Keratinocyte (primary cell): ENCODE measurements around the gene MTR. TPM values are rescaled to one million over a fixed set of nuclear protein-coding genes. Genes with fewer than 3 reads are reported as not detected.

Experiments
- DNase-seq: peaks from one replicate; pipeline ENCODE4 v3.0.0-alpha.2; 2011; ENCODE audit warnings: low read depth, missing footprints, low spot score
- FAIRE-seq: peaks from 2 replicates; lab custom pipeline; 2011; peaks lifted over from hg19 to GRCh38; lab: Jason Lieb, UNC
- H2AFZ ChIP-seq: 2 replicates; pipeline ENCODE4 v1.6.0; 2012; ENCODE audit warnings: low read length, control low read depth, inconsistent platforms; ENCODE audit not compliant: control insufficient read depth
- H3K27ac ChIP-seq: 2 replicates; pipeline ENCODE4 v1.5.1; 2011; ENCODE audit warnings: low read length; ENCODE audit not compliant: control insufficient read depth, insufficient read depth
- H3K27me3 ChIP-seq: 3 replicates; pipeline ENCODE4 v1.6.0; 2011; ENCODE audit warnings: low read length; ENCODE audit not compliant: control insufficient read depth, insufficient read depth; ENCODE audit errors: extremely low read depth
- H3K36me3 ChIP-seq, 2 experiments: 2 replicates in 1 of 2; 3 replicates in 1 of 2; pipeline ENCODE4 v1.5.1; 2011; ENCODE audit warnings: low read length in 2 of 2, mild to moderate bottlenecking in 1 of 2; ENCODE audit not compliant: control insufficient read depth in 2 of 2, insufficient read depth in 2 of 2; ENCODE audit errors: extremely low read depth in 1 of 2
- H3K4me1 ChIP-seq: 3 replicates; pipeline ENCODE4 v1.5.1; 2011; ENCODE audit warnings: low read length; ENCODE audit not compliant: control insufficient read depth, insufficient read depth; ENCODE audit errors: extremely low read depth
- H3K4me2 ChIP-seq: 3 replicates; pipeline ENCODE4 v1.6.0; 2011; ENCODE audit warnings: low read depth, low read length; ENCODE audit not compliant: control insufficient read depth, insufficient read depth; ENCODE audit errors: extremely low read depth
- H3K4me3 ChIP-seq, 3 experiments: fragments of 200-600 bp in 1 of 3; sonication (generic) in 1 of 3; 2 replicates in 2 of 3; 3 replicates in 1 of 3; pipeline ENCODE4 v1.5.1; 2011 to 2016; ENCODE audit warnings: low read length in 3 of 3, mild to moderate bottlenecking in 3 of 3, control low read depth in 2 of 3, inconsistent platforms in 1 of 3, low read depth in 1 of 3, mixed read lengths in 1 of 3, mixed run types in 1 of 3, moderate library complexity in 1 of 3; ENCODE audit not compliant: control insufficient read depth in 2 of 3, insufficient read depth in 2 of 3; ENCODE audit errors: extremely low read depth in 1 of 3
- H3K79me2 ChIP-seq: 2 replicates; pipeline ENCODE4 v1.6.0; 2012; ENCODE audit warnings: low read length; ENCODE audit not compliant: control insufficient read depth, insufficient read depth
- H3K9ac ChIP-seq: 3 replicates; pipeline ENCODE4 v1.6.0; 2011; ENCODE audit warnings: low read length; ENCODE audit not compliant: control insufficient read depth, insufficient read depth; ENCODE audit errors: extremely low read depth
- H3K9me1 ChIP-seq: 3 replicates; pipeline ENCODE4 v1.6.0; 2011; ENCODE audit warnings: low read length; ENCODE audit not compliant: control insufficient read depth, insufficient read depth; ENCODE audit errors: extremely low read depth
- H3K9me3 ChIP-seq: 2 replicates; pipeline ENCODE4 v1.5.1; 2012; ENCODE audit warnings: low read depth, low read length; ENCODE audit not compliant: control insufficient read depth
- H4K20me1 ChIP-seq: 3 replicates; pipeline ENCODE4 v1.6.0; 2011; ENCODE audit warnings: low read length; ENCODE audit not compliant: control insufficient read depth, insufficient read depth; ENCODE audit errors: extremely low read depth
- CTCF ChIP-seq, 3 experiments: IDR thresholded peaks in 1 of 3; conservative IDR thresholded peaks in 1 of 3; optimal IDR thresholded peaks in 1 of 3; 2 replicates in 2 of 3; 3 replicates in 1 of 3; pipeline versions ENCODE3 to v1.5.1; 2011; ENCODE audit warnings: low read length in 3 of 3, mild to moderate bottlenecking in 3 of 3, moderate library complexity in 2 of 3, control low read depth in 1 of 3, inconsistent platforms in 1 of 3; ENCODE audit not compliant: insufficient read depth in 2 of 3; ENCODE audit errors: extremely low read depth in 1 of 3
- EZH2 ChIP-seq: IDR thresholded peaks from one replicate; pipeline ENCODE4 v1.6.1; 2012; ENCODE audit warnings: inconsistent platforms, mild to moderate bottlenecking, low read length, moderate library complexity
- dilution Hi-C: fragments of 300-500 bp; cut with MboI; formaldehyde crosslinking; loops from one replicate; pipeline ENCODE4 v1.7.0; 2020; ENCODE audit warnings: low sequenced_read_pairs; ENCODE audit not compliant: extremely low pct_ligation_motif_present
- polyA plus RNA-seq, 5 experiments: library from polyadenylated mRNA; depleted of rRNA in 3 of 5; stranded (reverse) in 3 of 5; stranded (forward) in 1 of 5; unstranded in 1 of 5; fragments of >200 nt; gene quantifications; 1 replicate in 1 of 5; 2 replicates in 3 of 5; 3 replicates in 1 of 5; pipeline versions ENCODE4 v1.2.1 to v1.2.3, GENCODE V29; 2011 to 2012; ENCODE audit warnings: missing spikeins in 2 of 5, low read depth in 1 of 5, low replicate concordance in 1 of 5

Gene MTR
- polyA plus RNA-seq, 1 donor (not counting 4 experiments of a cell fraction or from before 2014, with no cell fraction given), result 14.3 TPM

GRCh38 chr1:236800002-236800620, 5.0 kb downstream of the MTR start:
- peaks cover 0 to 3% of the 10 kb centered on the region in 2 experiments for H3K36me3 ChIP-seq
- dilution Hi-C loops, result no loop called here
- H3K4me3 ChIP-seq, result peak overlapping the region in 1 of 3 experiments; percentile 34
- H4K20me1 ChIP-seq, result no peaks in the 10 kb centered on the region
- H3K9ac ChIP-seq, result peak overlapping the region; percentile 45
- H3K4me1 ChIP-seq, result peaks cover 17% of the 10 kb centered on the region
- H3K79me2 ChIP-seq, result peaks cover 52% of the 10 kb centered on the region
- TF ChIP-seq CTCF (optimal IDR thresholded peaks at IDR 0.05 in 1 of 3, IDR thresholded peaks at IDR 0.05 in 1 of 3, conservative IDR thresholded peaks at IDR 0.05 in 1 of 3; ENCODE audit: extremely low read depth in 1 of 3, insufficient read depth in 2 of 3, low read length in 3 of 3) (no peak), EZH2 (no peak)
- peak overlapping the region; percentile 80 for H2AFZ ChIP-seq
- H3K27me3 ChIP-seq, result no peaks in the 10 kb centered on the region
- DNase-seq (no peak), FAIRE-seq (peak; percentile 5)
- peak overlapping the region; percentile 71 for H3K27ac ChIP-seq
- no peaks in the 10 kb centered on the region for H3K9me1 ChIP-seq
- H3K9me3 ChIP-seq, result no peaks in the 10 kb centered on the region
- peak overlapping the region; percentile 75 for H3K4me2 ChIP-seq

- peaks cover 54% of the 10 kb centered on the region for H3K79me2 ChIP-seq
- DNase-seq (no peak), FAIRE-seq (no peak)
- H3K27ac ChIP-seq, result peak overlapping the region; percentile 71
- no peaks in the 10 kb centered on the region for H3K9me3 ChIP-seq
- TF ChIP-seq CTCF (optimal IDR thresholded peaks at IDR 0.05 in 1 of 3, IDR thresholded peaks at IDR 0.05 in 1 of 3, conservative IDR thresholded peaks at IDR 0.05 in 1 of 3; ENCODE audit: extremely low read depth in 1 of 3, insufficient read depth in 2 of 3, low read length in 3 of 3) (no peak), EZH2 (no peak)
- H3K27me3 ChIP-seq, result no peaks in the 10 kb centered on the region
- H3K9me1 ChIP-seq, result no peaks in the 10 kb centered on the region
- H3K4me2 ChIP-seq, result peak overlapping the region; percentile 75
- H4K20me1 ChIP-seq, result no peaks in the 10 kb centered on the region
- H3K4me3 ChIP-seq, result peak overlapping the region in 1 of 3 experiments; percentile 34
- dilution Hi-C loops, result no loop called here
- H3K4me1 ChIP-seq, result peaks cover 17% of the 10 kb centered on the region
- H2AFZ ChIP-seq, result peak overlapping the region; percentile 80
- peak overlapping the region; percentile 45 for H3K9ac ChIP-seq
- H3K36me3 ChIP-seq, result peaks cover 1 to 5% of the 10 kb centered on the region in 2 experiments
These were observed 5.5 kb downstream of the MTR start for GRCh38 chr1:236800623-236801022.
